Esophagus muscularis mucosa (tissue), 3 donors: ENCODE results near the gene RFX6.
"Not testable (repeated sequence)": the region's sequence is repeated elsewhere in the genome, so short reads cannot be mapped to it uniquely, and the experiment has no call there.

Experiments used
- POLR2A ChIP-seq: fragments of 450-650 bp; IDR thresholded peaks from one replicate; pipeline ENCODE4 v1.6.1; 2017; ENCODE audit warnings: antibody characterized with exemption, moderate library complexity, mild to moderate bottlenecking, low read depth
- TF ChIP-seq, protein P1 (sequence below), 3 experiments: fragments of 200-600 bp in 2 of 3; fragments of 450-650 bp in 1 of 3; sonication (generic) in 2 of 3; IDR thresholded peaks; one replicate each; pipeline ENCODE4 v1.5.1; 2017 to 2019; ENCODE audit warnings: antibody characterized with exemption in 3 of 3, mild to moderate bottlenecking in 2 of 3, moderate library complexity in 1 of 3

DNA sequence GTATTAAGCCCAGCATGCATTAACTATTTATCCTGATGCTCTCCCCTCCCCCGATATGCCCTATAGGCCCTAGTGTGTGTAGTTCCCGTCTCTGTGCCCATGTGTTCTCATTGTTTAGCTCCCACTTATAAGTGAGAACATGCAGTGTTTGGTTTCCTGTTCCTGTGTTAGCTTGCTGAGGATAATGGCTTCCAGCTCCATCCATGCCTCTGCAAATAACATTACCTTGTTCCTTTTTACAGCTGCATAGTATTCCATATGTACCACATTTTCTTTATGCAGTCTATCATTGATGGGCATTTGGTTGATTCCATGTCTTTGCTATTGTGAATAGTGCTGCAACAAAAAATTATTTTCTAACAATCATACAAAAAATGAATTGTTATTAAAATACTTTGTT is 42.5 kb upstream of the RFX6 start:
- TF ChIP-seq, protein P1, sequence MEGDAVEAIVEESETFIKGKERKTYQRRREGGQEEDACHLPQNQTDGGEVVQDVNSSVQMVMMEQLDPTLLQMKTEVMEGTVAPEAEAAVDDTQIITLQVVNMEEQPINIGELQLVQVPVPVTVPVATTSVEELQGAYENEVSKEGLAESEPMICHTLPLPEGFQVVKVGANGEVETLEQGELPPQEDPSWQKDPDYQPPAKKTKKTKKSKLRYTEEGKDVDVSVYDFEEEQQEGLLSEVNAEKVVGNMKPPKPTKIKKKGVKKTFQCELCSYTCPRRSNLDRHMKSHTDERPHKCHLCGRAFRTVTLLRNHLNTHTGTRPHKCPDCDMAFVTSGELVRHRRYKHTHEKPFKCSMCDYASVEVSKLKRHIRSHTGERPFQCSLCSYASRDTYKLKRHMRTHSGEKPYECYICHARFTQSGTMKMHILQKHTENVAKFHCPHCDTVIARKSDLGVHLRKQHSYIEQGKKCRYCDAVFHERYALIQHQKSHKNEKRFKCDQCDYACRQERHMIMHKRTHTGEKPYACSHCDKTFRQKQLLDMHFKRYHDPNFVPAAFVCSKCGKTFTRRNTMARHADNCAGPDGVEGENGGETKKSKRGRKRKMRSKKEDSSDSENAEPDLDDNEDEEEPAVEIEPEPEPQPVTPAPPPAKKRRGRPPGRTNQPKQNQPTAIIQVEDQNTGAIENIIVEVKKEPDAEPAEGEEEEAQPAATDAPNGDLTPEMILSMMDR (IDR thresholded peaks at IDR 0.05) = not testable (repeated sequence)
- not testable (repeated sequence) for TF ChIP-seq POLR2A
